Keratinocyte (primary cell): Measurements from ENCODE around the gene RO60. TPM values are rescaled to one million over a fixed set of nuclear protein-coding genes. Genes with fewer than 3 reads are reported as not detected.

Source experiments
- DNase-seq: peaks from one replicate; pipeline ENCODE4 v3.0.0-alpha.2; 2011; ENCODE audit warnings: low read depth, missing footprints, low spot score
- FAIRE-seq: peaks from 2 replicates; lab custom pipeline; 2011; peaks lifted over from hg19 to GRCh38; lab: Jason Lieb, UNC
- H2AFZ ChIP-seq: 2 replicates; pipeline ENCODE4 v1.6.0; 2012; ENCODE audit warnings: low read length, control low read depth, inconsistent platforms; ENCODE audit not compliant: control insufficient read depth
- H3K27ac ChIP-seq: 2 replicates; pipeline ENCODE4 v1.5.1; 2011; ENCODE audit warnings: low read length; ENCODE audit not compliant: control insufficient read depth, insufficient read depth
- H3K27me3 ChIP-seq: 3 replicates; pipeline ENCODE4 v1.6.0; 2011; ENCODE audit warnings: low read length; ENCODE audit not compliant: control insufficient read depth, insufficient read depth; ENCODE audit errors: extremely low read depth
- H3K36me3 ChIP-seq, 2 experiments: 2 replicates in 1 of 2; 3 replicates in 1 of 2; pipeline ENCODE4 v1.5.1; 2011; ENCODE audit warnings: low read length in 2 of 2, mild to moderate bottlenecking in 1 of 2; ENCODE audit not compliant: control insufficient read depth in 2 of 2, insufficient read depth in 2 of 2; ENCODE audit errors: extremely low read depth in 1 of 2
- H3K4me1 ChIP-seq: 3 replicates; pipeline ENCODE4 v1.5.1; 2011; ENCODE audit warnings: low read length; ENCODE audit not compliant: control insufficient read depth, insufficient read depth; ENCODE audit errors: extremely low read depth
- H3K4me2 ChIP-seq: 3 replicates; pipeline ENCODE4 v1.6.0; 2011; ENCODE audit warnings: low read depth, low read length; ENCODE audit not compliant: control insufficient read depth, insufficient read depth; ENCODE audit errors: extremely low read depth
- H3K4me3 ChIP-seq, 3 experiments: fragments of 200-600 bp in 1 of 3; sonication (generic) in 1 of 3; 2 replicates in 2 of 3; 3 replicates in 1 of 3; pipeline ENCODE4 v1.5.1; 2011 to 2016; ENCODE audit warnings: low read length in 3 of 3, mild to moderate bottlenecking in 3 of 3, control low read depth in 2 of 3, inconsistent platforms in 1 of 3, low read depth in 1 of 3, mixed read lengths in 1 of 3, mixed run types in 1 of 3, moderate library complexity in 1 of 3; ENCODE audit not compliant: control insufficient read depth in 2 of 3, insufficient read depth in 2 of 3; ENCODE audit errors: extremely low read depth in 1 of 3
- H3K79me2 ChIP-seq: 2 replicates; pipeline ENCODE4 v1.6.0; 2012; ENCODE audit warnings: low read length; ENCODE audit not compliant: control insufficient read depth, insufficient read depth
- H3K9ac ChIP-seq: 3 replicates; pipeline ENCODE4 v1.6.0; 2011; ENCODE audit warnings: low read length; ENCODE audit not compliant: control insufficient read depth, insufficient read depth; ENCODE audit errors: extremely low read depth
- H3K9me1 ChIP-seq: 3 replicates; pipeline ENCODE4 v1.6.0; 2011; ENCODE audit warnings: low read length; ENCODE audit not compliant: control insufficient read depth, insufficient read depth; ENCODE audit errors: extremely low read depth
- H3K9me3 ChIP-seq: 2 replicates; pipeline ENCODE4 v1.5.1; 2012; ENCODE audit warnings: low read depth, low read length; ENCODE audit not compliant: control insufficient read depth
- H4K20me1 ChIP-seq: 3 replicates; pipeline ENCODE4 v1.6.0; 2011; ENCODE audit warnings: low read length; ENCODE audit not compliant: control insufficient read depth, insufficient read depth; ENCODE audit errors: extremely low read depth
- CTCF ChIP-seq, 3 experiments: IDR thresholded peaks in 1 of 3; conservative IDR thresholded peaks in 1 of 3; optimal IDR thresholded peaks in 1 of 3; 2 replicates in 2 of 3; 3 replicates in 1 of 3; pipeline versions ENCODE3 to v1.5.1; 2011; ENCODE audit warnings: low read length in 3 of 3, mild to moderate bottlenecking in 3 of 3, moderate library complexity in 2 of 3, control low read depth in 1 of 3, inconsistent platforms in 1 of 3; ENCODE audit not compliant: insufficient read depth in 2 of 3; ENCODE audit errors: extremely low read depth in 1 of 3
- EZH2 ChIP-seq: IDR thresholded peaks from one replicate; pipeline ENCODE4 v1.6.1; 2012; ENCODE audit warnings: inconsistent platforms, mild to moderate bottlenecking, low read length, moderate library complexity
- dilution Hi-C: fragments of 300-500 bp; cut with MboI; formaldehyde crosslinking; loops from one replicate; pipeline ENCODE4 v1.7.0; 2020; ENCODE audit warnings: low sequenced_read_pairs; ENCODE audit not compliant: extremely low pct_ligation_motif_present
- polyA plus RNA-seq, 5 experiments: library from polyadenylated mRNA; depleted of rRNA in 3 of 5; stranded (reverse) in 3 of 5; stranded (forward) in 1 of 5; unstranded in 1 of 5; fragments of >200 nt; gene quantifications; 1 replicate in 1 of 5; 2 replicates in 3 of 5; 3 replicates in 1 of 5; pipeline versions ENCODE4 v1.2.1 to v1.2.3, GENCODE V29; 2011 to 2012; ENCODE audit warnings: missing spikeins in 2 of 5, low read depth in 1 of 5, low replicate concordance in 1 of 5

Gene RO60
- polyA plus RNA-seq, 1 donor (not counting 4 experiments of a cell fraction or from before 2014, with no cell fraction given) = 25.6 TPM

GRCh38 chr1:193065954-193066353, 6.5 kb downstream of the RO60 start:
- Histone ChIP-seq H4K20me1 (no peaks in the 10 kb centered on the region), H3K9me1 (no peaks in the 10 kb centered on the region), H3K79me2 (peaks cover 85% of the 10 kb centered on the region), H3K4me1 (peaks cover 5% of the 10 kb centered on the region), H2AFZ (no peak overlapping the region), H3K4me2 (no peak overlapping the region), H3K27ac (no peak overlapping the region), H3K9me3 (no peaks in the 10 kb centered on the region), H3K9ac (no peak overlapping the region), H3K4me3 (no peak overlapping the region), H3K27me3 (no peaks in the 10 kb centered on the region), H3K36me3 (peaks cover 3 to 9% of the 10 kb centered on the region in 2 experiments)
- DNase-seq (no peak), FAIRE-seq (no peak)
- TF ChIP-seq EZH2 = no peak
- TF ChIP-seq CTCF (optimal IDR thresholded peaks at IDR 0.05 in 1 of 3, IDR thresholded peaks at IDR 0.05 in 1 of 3, conservative IDR thresholded peaks at IDR 0.05 in 1 of 3; ENCODE audit: extremely low read depth in 1 of 3, insufficient read depth in 2 of 3, low read length in 3 of 3) = no peak
- dilution Hi-C loops = no loop called here

DNA sequence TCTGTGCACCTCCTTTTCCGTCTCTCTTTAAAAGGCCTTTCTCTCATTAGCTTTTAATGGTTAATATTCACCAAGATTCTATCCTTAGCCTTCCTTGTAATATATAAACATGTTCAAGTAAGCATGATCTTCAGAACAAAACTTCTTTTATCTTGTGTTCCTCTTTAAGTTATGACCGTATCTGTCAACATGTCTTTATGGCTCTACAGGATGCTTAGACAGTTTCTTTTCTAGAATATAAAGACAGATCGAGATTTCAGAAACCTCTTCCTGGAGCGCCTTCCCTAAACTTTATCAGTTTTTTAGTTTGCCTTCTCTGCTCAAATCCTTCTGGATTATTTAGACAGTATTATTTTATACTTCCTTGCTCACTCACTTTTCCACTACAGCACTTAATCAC, 7.2 kb downstream of the RO60 start:
- dilution Hi-C loops = no loop called here
- no peak overlapping the region for H3K27ac ChIP-seq
- no peak for TF ChIP-seq EZH2
- no peak for TF ChIP-seq CTCF (optimal IDR thresholded peaks at IDR 0.05 in 1 of 3, IDR thresholded peaks at IDR 0.05 in 1 of 3, conservative IDR thresholded peaks at IDR 0.05 in 1 of 3; ENCODE audit: extremely low read depth in 1 of 3, insufficient read depth in 2 of 3, low read length in 3 of 3)
- H3K36me3 ChIP-seq = peaks cover 3 to 9% of the 10 kb centered on the region in 2 experiments
- no peaks in the 10 kb centered on the region for H3K27me3 ChIP-seq
- FAIRE-seq = no peak
- no peak for DNase-seq
- H3K4me2 ChIP-seq = no peak overlapping the region
- H3K4me3 ChIP-seq = no peak overlapping the region
- peaks cover 80% of the 10 kb centered on the region for H3K79me2 ChIP-seq
- H3K9me3 ChIP-seq = no peaks in the 10 kb centered on the region
- H3K4me1 ChIP-seq = no peaks in the 10 kb centered on the region
- no peak overlapping the region for H3K9ac ChIP-seq
- H2AFZ ChIP-seq = no peak overlapping the region
- no peaks in the 10 kb centered on the region for H3K9me1 ChIP-seq
- no peaks in the 10 kb centered on the region for H4K20me1 ChIP-seq
